Measurements from ENCODE around the gene STT3B. TPM values are rescaled to one million over a fixed set of nuclear protein-coding genes. Genes with fewer than 3 reads are reported as not detected.

Gene STT3B
- total and polyA plus RNA-seq, 5 donors from 2014 or later = 85.1 to 108 (median 90.8) TPM

- Mint-ChIP-seq H3K36me3 (peaks cover 10% of the 10 kb centered on the region), H3K4me3 (no peak overlapping the region), H3K27ac (no peak overlapping the region), H3K4me1 (no peaks in the 10 kb centered on the region), H3K9me3 (peaks cover 0 to 29% (median 10%) of the 10 kb centered on the region in 7 donors), H3K27me3 (peaks cover 7% of the 10 kb centered on the region)
- DNase-seq (no peak), ATAC-seq (ENCODE audit: low read depth in 2 of 2) (no peak)
- Histone ChIP-seq H3K9me3 (ENCODE audit: control insufficient read depth in 2 of 2, low read length in 2 of 2) (peaks cover 22% of the 10 kb centered on the region in 2 experiments), H3K4me3 (ENCODE audit: low read depth, low read length) (no peak overlapping the region), H3K27ac (ENCODE audit: insufficient read depth, low read length, poor library complexity, severe bottlenecking) (no peak overlapping the region), H3K4me1 (ENCODE audit: control insufficient read depth, insufficient read depth, low read length, poor library complexity, severe bottlenecking) (no peaks in the 10 kb centered on the region), H3K36me3 (ENCODE audit: control insufficient read depth, insufficient read depth, low read length) (no peaks in the 10 kb centered on the region), H3K27me3 (ENCODE audit: control insufficient read depth, insufficient read depth, low read length) (no peaks in the 10 kb centered on the region)
Measured at GRCh38 chr3:31493149-31493548, 39.6 kb upstream of the STT3B start.

DNA sequence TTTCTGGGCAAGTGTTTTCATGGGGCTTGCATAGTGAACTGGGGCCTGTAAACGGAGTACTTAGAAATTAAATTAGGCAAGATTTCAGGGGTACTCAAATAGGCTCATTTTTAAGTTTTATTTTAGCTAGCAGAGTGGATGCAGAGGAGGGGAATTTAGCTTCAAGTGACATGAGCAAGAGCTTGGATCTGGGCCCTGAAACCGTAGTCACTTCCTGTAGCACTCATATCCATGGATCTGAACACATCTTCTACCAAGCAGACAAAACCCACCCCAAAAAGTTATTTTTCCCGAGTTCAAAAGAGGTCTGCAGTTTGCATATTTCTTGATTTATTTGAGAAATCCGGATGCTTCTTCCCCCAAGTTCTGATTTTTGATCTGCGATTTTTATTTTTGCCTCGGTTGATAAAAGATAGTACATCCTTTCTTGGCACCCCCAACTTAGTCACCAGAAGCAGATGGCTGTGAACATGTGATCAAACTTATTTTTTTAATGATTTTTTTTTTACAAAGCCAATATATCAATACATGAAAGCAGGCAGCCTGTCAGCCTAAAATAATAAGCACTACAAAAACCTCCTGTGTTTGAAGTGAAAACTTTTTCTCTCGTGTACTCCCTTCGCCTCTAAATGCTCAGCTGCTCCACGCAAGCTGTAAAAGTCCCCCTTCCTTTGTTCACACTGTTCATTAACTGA is 36.6 kb upstream of the STT3B start:
- Mint-ChIP-seq H3K4me3 (no peak overlapping the region), H3K9me3 (peaks cover 0 to 9% (median 3%) of the 10 kb centered on the region in 7 donors), H3K27me3 (peaks cover 13% of the 10 kb centered on the region), H3K4me1 (no peaks in the 10 kb centered on the region), H3K36me3 (no peaks in the 10 kb centered on the region), H3K27ac (peak overlapping the region in 1 of 3 donors; percentile 34)
- Histone ChIP-seq H3K9me3 (ENCODE audit: control insufficient read depth in 2 of 2, low read length in 2 of 2) (peaks cover 13% of the 10 kb centered on the region in 2 experiments), H3K4me1 (ENCODE audit: control insufficient read depth, insufficient read depth, low read length, poor library complexity, severe bottlenecking) (no peaks in the 10 kb centered on the region), H3K27me3 (ENCODE audit: control insufficient read depth, insufficient read depth, low read length) (no peaks in the 10 kb centered on the region), H3K4me3 (ENCODE audit: low read depth, low read length) (no peak overlapping the region), H3K27ac (ENCODE audit: insufficient read depth, low read length, poor library complexity, severe bottlenecking) (no peak overlapping the region), H3K36me3 (ENCODE audit: control insufficient read depth, insufficient read depth, low read length) (no peaks in the 10 kb centered on the region)
- DNase-seq = no peak
- ATAC-seq (ENCODE audit: low read depth in 2 of 2) = no peak

DNA sequence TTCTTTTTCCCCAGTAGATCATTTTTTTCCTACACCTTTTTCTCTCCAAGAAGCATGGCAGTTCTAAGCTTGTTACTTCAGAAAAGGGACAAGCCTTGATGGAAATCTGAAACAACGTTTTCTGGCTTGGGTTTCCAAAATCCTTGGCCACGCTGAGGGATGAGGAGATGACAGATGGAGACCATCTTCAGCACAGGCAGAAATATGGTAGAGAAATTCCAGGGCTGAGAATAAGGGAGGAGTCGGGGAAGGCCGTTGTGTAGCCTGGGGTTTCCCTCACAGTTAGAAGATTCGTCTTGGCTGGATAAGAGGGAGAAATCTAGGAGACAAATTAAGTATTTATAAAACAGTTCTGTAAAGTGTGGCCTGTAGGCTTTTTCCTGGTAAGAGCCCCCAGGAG is 33.9 kb upstream of the STT3B start:
- Mint-ChIP-seq H3K36me3 (no peaks in the 10 kb centered on the region), H3K4me3 (no peak overlapping the region), H3K27me3 (peaks cover 13% of the 10 kb centered on the region), H3K27ac (no peak overlapping the region), H3K9me3 (peaks cover 0 to 8% (median 0%) of the 10 kb centered on the region in 7 donors), H3K4me1 (peaks cover 0 to 5% (median under 1%) of the 10 kb centered on the region in 4 donors)
- DNase-seq (no peak), ATAC-seq (ENCODE audit: low read depth in 2 of 2) (no peak)
- Histone ChIP-seq H3K4me3 (ENCODE audit: low read depth, low read length) (no peak overlapping the region), H3K27ac (ENCODE audit: insufficient read depth, low read length, poor library complexity, severe bottlenecking) (no peak overlapping the region), H3K9me3 (ENCODE audit: control insufficient read depth in 2 of 2, low read length in 2 of 2) (no peaks in the 10 kb centered on the region), H3K27me3 (ENCODE audit: control insufficient read depth, insufficient read depth, low read length) (peaks cover 1% of the 10 kb centered on the region), H3K36me3 (ENCODE audit: control insufficient read depth, insufficient read depth, low read length) (no peaks in the 10 kb centered on the region), H3K4me1 (ENCODE audit: control insufficient read depth, insufficient read depth, low read length, poor library complexity, severe bottlenecking) (no peaks in the 10 kb centered on the region)

DNA sequence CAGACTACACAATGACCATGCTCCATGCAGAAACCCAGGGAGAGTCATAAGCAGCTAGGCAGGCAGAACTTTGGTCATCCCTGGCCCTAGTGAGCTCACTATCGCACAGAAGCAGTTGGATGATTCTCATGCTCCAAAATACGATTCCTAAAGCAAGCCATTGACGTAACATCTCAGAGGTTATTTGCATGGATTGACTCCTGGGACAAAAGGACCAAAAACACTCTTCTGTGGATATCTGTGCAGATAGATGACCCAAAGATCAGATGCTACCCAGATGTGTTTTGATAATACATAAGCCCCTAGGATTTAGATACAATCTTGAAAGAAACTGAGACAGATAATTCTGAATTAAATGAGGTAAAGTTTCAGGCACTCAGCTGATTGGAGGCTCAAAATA is 33.4 kb upstream of the STT3B start:
- ATAC-seq (ENCODE audit: low read depth in 2 of 2) (no peak), DNase-seq (no peak)
- no peak overlapping the region for H3K4me3 Mint-ChIP-seq
- Histone ChIP-seq H3K4me1 (ENCODE audit: control insufficient read depth, insufficient read depth, low read length, poor library complexity, severe bottlenecking) (no peaks in the 10 kb centered on the region), H3K27me3 (ENCODE audit: control insufficient read depth, insufficient read depth, low read length) (peaks cover 1% of the 10 kb centered on the region), H3K9me3 (ENCODE audit: control insufficient read depth in 2 of 2, low read length in 2 of 2) (no peaks in the 10 kb centered on the region), H3K4me3 (ENCODE audit: low read depth, low read length) (no peak overlapping the region), H3K27ac (ENCODE audit: insufficient read depth, low read length, poor library complexity, severe bottlenecking) (no peak overlapping the region), H3K36me3 (ENCODE audit: control insufficient read depth, insufficient read depth, low read length) (no peaks in the 10 kb centered on the region)
- H3K9me3 Mint-ChIP-seq = peaks cover 0 to 8% (median 0%) of the 10 kb centered on the region in 7 donors
- no peak overlapping the region for H3K27ac Mint-ChIP-seq
- peaks cover 0 to 6% (median 3%) of the 10 kb centered on the region in 4 donors for H3K4me1 Mint-ChIP-seq
- H3K27me3 Mint-ChIP-seq = peaks cover 13% of the 10 kb centered on the region
- no peaks in the 10 kb centered on the region for H3K36me3 Mint-ChIP-seq

DNA sequence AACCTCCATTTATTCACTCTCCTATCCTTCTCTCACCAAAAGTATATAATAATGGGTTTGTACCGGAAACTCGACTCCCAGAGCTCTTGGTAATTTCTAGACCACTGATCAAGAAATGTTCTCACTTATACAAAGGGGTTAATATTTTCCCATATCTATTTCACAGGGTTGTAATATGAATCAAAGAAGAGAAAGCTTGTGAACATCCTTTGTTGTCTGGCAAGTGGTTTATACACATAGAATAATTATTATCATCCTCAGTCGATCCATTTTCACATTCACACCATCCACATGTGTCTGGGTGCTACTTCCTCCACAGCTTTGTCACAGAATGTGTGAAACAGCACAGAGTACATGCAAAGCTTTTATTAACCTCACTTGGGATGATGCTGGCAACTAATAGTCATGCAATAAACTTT is 29.9 kb upstream of the STT3B start:
- no peaks in the 10 kb centered on the region for H3K9me3 Mint-ChIP-seq
- H3K4me1 Mint-ChIP-seq = peaks cover 17 to 28% (median 23%) of the 10 kb centered on the region in 4 donors
- H3K36me3 Mint-ChIP-seq = no peaks in the 10 kb centered on the region
- no peak for ATAC-seq (ENCODE audit: low read depth in 2 of 2)
- peaks cover 4% of the 10 kb centered on the region for H3K4me1 ChIP-seq (ENCODE audit: control insufficient read depth, insufficient read depth, low read length, poor library complexity, severe bottlenecking)
- H3K36me3 ChIP-seq (ENCODE audit: control insufficient read depth, insufficient read depth, low read length) = no peaks in the 10 kb centered on the region
- H3K27me3 Mint-ChIP-seq = peaks cover 6% of the 10 kb centered on the region
- H3K27ac Mint-ChIP-seq = no peak overlapping the region
- DNase-seq = no peak
- no peak overlapping the region for H3K4me3 ChIP-seq (ENCODE audit: low read depth, low read length)
- no peaks in the 10 kb centered on the region for H3K9me3 ChIP-seq (ENCODE audit: control insufficient read depth in 2 of 2, low read length in 2 of 2)
- no peak overlapping the region for H3K27ac ChIP-seq (ENCODE audit: insufficient read depth, low read length, poor library complexity, severe bottlenecking)
- H3K4me3 Mint-ChIP-seq = no peak overlapping the region
- peaks cover 1% of the 10 kb centered on the region for H3K27me3 ChIP-seq (ENCODE audit: control insufficient read depth, insufficient read depth, low read length)

DNA sequence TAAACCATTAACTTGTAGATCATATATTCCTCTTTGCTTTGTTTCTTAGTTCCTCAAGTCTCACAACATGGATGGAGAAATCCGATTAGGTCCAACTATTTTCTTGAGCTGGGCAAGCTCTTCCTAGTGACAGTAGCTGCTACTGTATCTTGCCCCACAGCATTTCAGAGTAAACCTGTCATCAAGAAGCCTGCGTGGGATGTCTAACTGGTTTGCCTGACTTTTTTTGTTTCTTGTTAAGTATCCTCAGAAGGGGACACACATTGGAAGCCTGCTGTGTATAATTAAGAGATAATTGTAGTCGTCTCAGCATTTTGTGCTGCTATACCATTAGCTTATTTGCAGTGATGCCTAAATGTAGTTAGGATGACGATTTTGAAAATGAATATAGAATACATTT is 29.3 kb upstream of the STT3B start:
- H3K27me3 ChIP-seq (ENCODE audit: control insufficient read depth, insufficient read depth, low read length) = peaks cover 1% of the 10 kb centered on the region
- peaks cover 8% of the 10 kb centered on the region for H3K27me3 Mint-ChIP-seq
- peaks cover 22 to 34% (median 29%) of the 10 kb centered on the region in 4 donors for H3K4me1 Mint-ChIP-seq
- no peak overlapping the region for H3K27ac ChIP-seq (ENCODE audit: insufficient read depth, low read length, poor library complexity, severe bottlenecking)
- peaks cover 10% of the 10 kb centered on the region for H3K4me1 ChIP-seq (ENCODE audit: control insufficient read depth, insufficient read depth, low read length, poor library complexity, severe bottlenecking)
- H3K4me3 Mint-ChIP-seq = no peak overlapping the region
- H3K9me3 ChIP-seq (ENCODE audit: control insufficient read depth in 2 of 2, low read length in 2 of 2) = no peaks in the 10 kb centered on the region
- ATAC-seq (ENCODE audit: low read depth in 2 of 2) (no peak), DNase-seq (no peak)
- H3K36me3 Mint-ChIP-seq = no peaks in the 10 kb centered on the region
- H3K4me3 ChIP-seq (ENCODE audit: low read depth, low read length) = no peak overlapping the region
- H3K9me3 Mint-ChIP-seq = no peaks in the 10 kb centered on the region
- H3K36me3 ChIP-seq (ENCODE audit: control insufficient read depth, insufficient read depth, low read length) = no peaks in the 10 kb centered on the region
- no peak overlapping the region for H3K27ac Mint-ChIP-seq

- DNase-seq (no peak), ATAC-seq (ENCODE audit: low read depth in 2 of 2) (no peak)
- no peaks in the 10 kb centered on the region for H3K36me3 ChIP-seq (ENCODE audit: control insufficient read depth, insufficient read depth, low read length)
- H3K4me1 Mint-ChIP-seq = peaks cover 24 to 41% (median 37%) of the 10 kb centered on the region in 4 donors
- peaks cover 8% of the 10 kb centered on the region for H3K27me3 Mint-ChIP-seq
- no peak overlapping the region for H3K27ac Mint-ChIP-seq
- H3K4me1 ChIP-seq (ENCODE audit: control insufficient read depth, insufficient read depth, low read length, poor library complexity, severe bottlenecking) = peaks cover 18% of the 10 kb centered on the region
- H3K4me3 ChIP-seq (ENCODE audit: low read depth, low read length) = no peak overlapping the region
- H3K27ac ChIP-seq (ENCODE audit: insufficient read depth, low read length, poor library complexity, severe bottlenecking) = no peak overlapping the region
- no peaks in the 10 kb centered on the region for H3K36me3 Mint-ChIP-seq
- H3K27me3 ChIP-seq (ENCODE audit: control insufficient read depth, insufficient read depth, low read length) = peaks cover 1% of the 10 kb centered on the region
- H3K9me3 ChIP-seq (ENCODE audit: control insufficient read depth in 2 of 2, low read length in 2 of 2) = no peaks in the 10 kb centered on the region
- H3K4me3 Mint-ChIP-seq = no peak overlapping the region
- H3K9me3 Mint-ChIP-seq = no peaks in the 10 kb centered on the region
Measured at GRCh38 chr3:31504230-31504629, 28.5 kb upstream of the STT3B start.
